ENCODE data around the gene CFAP97. TPM values are rescaled to one million over a fixed set of nuclear protein-coding genes. Genes with fewer than 3 reads are reported as not detected.
"Not testable (repeated sequence)": the region's sequence is repeated elsewhere in the genome, so short reads cannot be mapped to it uniquely, and the experiment has no call there.

Gene CFAP97
- total and polyA plus RNA-seq, 8 donors: 4.8 to 39.8 (median 14.9) TPM

DNA sequence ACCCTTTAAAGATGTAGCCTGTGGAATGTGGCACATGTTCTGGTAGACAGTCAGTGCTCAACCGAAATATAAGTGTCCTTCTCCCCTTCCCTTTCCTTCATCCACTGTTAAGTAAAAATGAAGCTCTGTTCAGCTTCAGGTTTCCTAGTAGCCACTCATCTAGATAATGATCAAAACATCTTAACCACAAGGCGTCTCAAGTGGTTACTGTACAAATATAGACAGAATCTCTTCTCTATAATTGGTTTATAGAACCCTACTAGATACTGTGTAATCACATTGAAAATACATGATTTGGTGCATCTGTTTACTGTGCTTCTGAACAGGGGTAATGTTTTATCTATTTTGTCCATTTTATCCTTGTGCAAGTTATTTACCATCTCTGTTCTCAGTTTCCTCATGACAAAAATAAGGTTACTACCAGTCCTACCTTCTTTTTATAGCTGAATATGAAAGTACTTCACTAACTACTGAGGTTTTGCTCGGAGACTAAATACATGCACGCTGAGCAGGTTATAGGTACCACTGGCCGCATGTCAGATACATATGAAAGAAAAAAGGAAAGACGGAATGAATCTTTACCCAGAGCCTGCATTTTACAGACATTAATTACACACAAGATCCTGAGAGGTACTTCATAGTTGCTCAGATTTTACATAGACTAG lies 81.0 kb downstream of the CFAP97 start:
- no peaks in the 10 kb centered on the region for H3K36me3 ChIP-seq
- no peak overlapping the region for H3K4me3 ChIP-seq
- DNase-seq: no peak
- H3K4me1 ChIP-seq: peaks cover 6 to 12% (median 9%) of the 10 kb centered on the region in 4 donors
- no peaks in the 10 kb centered on the region for H3K9me3 ChIP-seq
- TF ChIP-seq POLR2A (IDR thresholded peaks at IDR 0.05) (no peak), POLR2AphosphoS5 (IDR thresholded peaks at IDR 0.05) (no peak), EP300 (IDR thresholded peaks at IDR 0.05) (no peak)
- TF ChIP-seq, protein P1, sequence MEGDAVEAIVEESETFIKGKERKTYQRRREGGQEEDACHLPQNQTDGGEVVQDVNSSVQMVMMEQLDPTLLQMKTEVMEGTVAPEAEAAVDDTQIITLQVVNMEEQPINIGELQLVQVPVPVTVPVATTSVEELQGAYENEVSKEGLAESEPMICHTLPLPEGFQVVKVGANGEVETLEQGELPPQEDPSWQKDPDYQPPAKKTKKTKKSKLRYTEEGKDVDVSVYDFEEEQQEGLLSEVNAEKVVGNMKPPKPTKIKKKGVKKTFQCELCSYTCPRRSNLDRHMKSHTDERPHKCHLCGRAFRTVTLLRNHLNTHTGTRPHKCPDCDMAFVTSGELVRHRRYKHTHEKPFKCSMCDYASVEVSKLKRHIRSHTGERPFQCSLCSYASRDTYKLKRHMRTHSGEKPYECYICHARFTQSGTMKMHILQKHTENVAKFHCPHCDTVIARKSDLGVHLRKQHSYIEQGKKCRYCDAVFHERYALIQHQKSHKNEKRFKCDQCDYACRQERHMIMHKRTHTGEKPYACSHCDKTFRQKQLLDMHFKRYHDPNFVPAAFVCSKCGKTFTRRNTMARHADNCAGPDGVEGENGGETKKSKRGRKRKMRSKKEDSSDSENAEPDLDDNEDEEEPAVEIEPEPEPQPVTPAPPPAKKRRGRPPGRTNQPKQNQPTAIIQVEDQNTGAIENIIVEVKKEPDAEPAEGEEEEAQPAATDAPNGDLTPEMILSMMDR (IDR thresholded peaks at IDR 0.05): no peak
- 81 to 84% (median 83%) methylated on average over 6 of the region's 6 CpGs for whole genome bisulfite sequencing, 5 donors
- peaks cover 0 to 17% (median 7%) of the 10 kb centered on the region in 3 donors for H3K27me3 ChIP-seq
- intact Hi-C loops (cut with DNase I; ENCODE audit: low total_unique reads): no loop called here
- no peak overlapping the region for H3K27ac ChIP-seq

DNA sequence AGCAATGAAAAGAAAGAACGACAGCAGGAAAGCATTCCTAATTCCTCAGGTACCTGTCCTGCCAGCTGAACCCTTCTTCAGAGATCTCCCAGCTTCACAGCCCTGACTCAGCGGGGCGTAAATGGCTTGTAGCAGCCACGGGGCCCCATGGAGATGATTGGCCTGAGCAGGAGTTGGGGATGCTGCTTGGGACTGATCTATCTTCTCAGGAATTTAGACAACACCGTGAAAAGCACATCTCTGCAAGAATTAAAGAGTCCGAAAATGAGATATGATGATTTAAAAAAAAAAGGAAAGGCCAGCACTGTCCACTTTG lies 83.2 kb downstream of the CFAP97 start:
- intact Hi-C loops (cut with DNase I; ENCODE audit: low total_unique reads): no loop called here

DNA sequence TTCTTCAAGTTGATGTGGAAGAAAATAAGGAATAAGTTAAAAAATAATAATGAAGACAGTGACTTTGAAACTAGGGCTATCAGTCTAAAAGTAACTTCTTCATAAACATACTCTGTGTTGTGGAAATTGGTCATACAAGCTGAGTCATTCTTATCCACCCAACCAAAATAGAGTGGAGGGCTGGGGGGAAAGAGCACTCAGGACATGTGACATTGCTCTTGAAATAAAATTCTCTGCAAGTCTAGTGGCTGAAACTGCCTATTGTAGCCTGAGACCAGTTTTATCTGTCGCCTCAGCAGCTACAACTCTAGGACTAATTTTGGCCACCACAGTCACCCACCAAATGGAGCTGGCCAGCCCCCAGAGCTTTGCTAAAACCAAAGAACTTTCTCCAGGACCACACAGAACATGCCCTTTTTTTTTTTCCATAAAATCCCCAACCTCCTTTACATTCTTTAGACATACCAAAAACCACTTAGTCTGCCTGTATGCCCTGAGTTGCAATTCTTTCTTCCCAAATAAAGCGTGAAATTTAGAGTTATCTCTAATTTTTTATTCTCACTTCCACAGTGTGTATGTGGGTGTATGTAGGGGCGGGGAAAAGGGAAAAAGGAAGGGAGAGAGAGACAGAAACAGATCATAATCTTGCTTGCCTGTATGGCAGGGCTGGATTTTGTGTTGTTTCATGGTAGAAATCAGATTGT lies 83.7 kb downstream of the CFAP97 start:
- Histone ChIP-seq H3K27me3 (no peaks in the 10 kb centered on the region), H3K4me1 (peaks cover 0 to 14% (median 5%) of the 10 kb centered on the region in 4 donors), H3K4me3 (no peak overlapping the region), H3K9me3 (no peaks in the 10 kb centered on the region), H3K27ac (no peak overlapping the region), H3K36me3 (no peaks in the 10 kb centered on the region)
- 82 to 90% (median 87%) methylated on average over 3 of the region's 3 CpGs for WGBS, 5 donors
- intact Hi-C loops (cut with DNase I; ENCODE audit: low total_unique reads): no loop called here
- no peak for DNase-seq
- TF ChIP-seq, protein P1 (IDR thresholded peaks at IDR 0.05): no peak
- TF ChIP-seq EP300 (IDR thresholded peaks at IDR 0.05) (no peak), POLR2AphosphoS5 (IDR thresholded peaks at IDR 0.05) (no peak), POLR2A (IDR thresholded peaks at IDR 0.05) (no peak)

More for the DNA sequence above, 83.2 kb downstream of the CFAP97 start:
- peaks cover 0 to 8% (median 4%) of the 10 kb centered on the region in 4 donors for H3K4me1 ChIP-seq
- no peak overlapping the region for H3K27ac ChIP-seq
- H3K4me3 ChIP-seq: no peak overlapping the region
- no peaks in the 10 kb centered on the region for H3K36me3 ChIP-seq
- WGBS, 5 donors: 76 to 84% (median 83%) methylated on average over 6 of the region's 6 CpGs
- no peaks in the 10 kb centered on the region for H3K9me3 ChIP-seq
- DNase-seq: no peak
- no peak for TF ChIP-seq POLR2AphosphoS5 (IDR thresholded peaks at IDR 0.05)
- TF ChIP-seq, protein P1 (IDR thresholded peaks at IDR 0.05): no peak
- TF ChIP-seq POLR2A (IDR thresholded peaks at IDR 0.05): no peak
- TF ChIP-seq EP300 (IDR thresholded peaks at IDR 0.05): no peak
- peaks cover 0 to 3% (median 0%) of the 10 kb centered on the region in 3 donors for H3K27me3 ChIP-seq

DNA sequence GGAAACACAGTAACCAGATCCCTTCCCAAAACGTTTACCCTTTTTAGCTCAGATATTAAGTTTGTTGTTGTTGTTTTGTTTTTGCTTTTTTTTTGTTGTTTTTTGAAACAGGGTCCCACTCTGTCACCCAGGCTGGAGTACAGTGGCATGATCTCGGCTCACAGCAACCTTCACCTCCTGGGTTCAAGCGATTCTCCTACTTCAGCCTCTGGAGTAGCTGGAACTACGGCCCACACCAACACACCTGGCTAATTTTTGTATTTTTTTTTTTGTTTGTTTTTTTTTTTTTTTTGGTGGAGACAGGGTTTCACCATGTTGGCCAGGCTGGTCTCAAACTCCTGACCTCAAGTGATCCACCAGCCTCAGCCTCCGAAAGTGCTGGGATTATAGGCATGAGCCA lies 84.3 kb downstream of the CFAP97 start:
- H3K9me3 ChIP-seq; H3K4me3 ChIP-seq; H3K27ac ChIP-seq; H3K36me3 ChIP-seq; H3K27me3 ChIP-seq; intact Hi-C loops (cut with DNase I; ENCODE audit: low total_unique reads); DNase-seq: not testable (repeated sequence)
- WGBS, 5 donors: 78 to 85% (median 83%) methylated on average over 5 of the region's 5 CpGs
- H3K4me1 ChIP-seq: peaks cover 0 to 15% (median 5%) of the 10 kb centered on the region in 4 donors

DNA sequence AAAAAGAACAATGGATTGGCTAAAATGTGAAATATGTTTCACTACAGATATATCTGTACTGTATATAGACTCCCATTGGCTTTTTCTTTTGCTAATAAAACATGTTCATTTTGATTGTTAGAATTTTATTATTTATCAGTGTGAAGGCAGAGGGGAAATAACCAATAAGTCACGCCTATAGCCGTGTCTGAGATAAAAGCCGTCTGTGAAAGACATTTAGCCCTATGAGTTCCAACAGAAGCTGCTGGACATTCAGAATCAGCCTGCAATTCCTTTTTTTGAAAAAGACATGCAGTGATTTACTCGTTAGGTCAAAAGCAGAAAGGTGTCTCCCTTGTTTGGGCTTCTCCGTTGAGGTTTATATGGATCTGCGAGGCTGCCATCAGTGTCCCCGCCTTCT lies 84.9 kb downstream of the CFAP97 start:
- Histone ChIP-seq H3K9me3 (no peaks in the 10 kb centered on the region), H3K4me3 (no peak overlapping the region), H3K27ac (no peak overlapping the region), H3K4me1 (peaks cover 0 to 15% (median 5%) of the 10 kb centered on the region in 4 donors), H3K27me3 (no peaks in the 10 kb centered on the region), H3K36me3 (no peaks in the 10 kb centered on the region)
- intact Hi-C loops (cut with DNase I; ENCODE audit: low total_unique reads): no loop called here
- 83 to 95% (median 86%) methylated on average over 7 of the region's 7 CpGs for WGBS, 5 donors
- TF ChIP-seq EP300 (IDR thresholded peaks at IDR 0.05) (no peak), POLR2A (IDR thresholded peaks at IDR 0.05) (no peak), POLR2AphosphoS5 (IDR thresholded peaks at IDR 0.05) (no peak)
- TF ChIP-seq, protein P1 (IDR thresholded peaks at IDR 0.05): no peak
- DNase-seq: no peak

Measured in stomach (tissue), 9 donors.